OCI-M1 (cell line): Measurements from ENCODE around the gene TNIK.
"Not testable (repeated sequence)": the region's sequence is repeated elsewhere in the genome, so short reads cannot be mapped to it uniquely, and the experiment has no call there.

Source experiments
- DNase-seq: peaks from one replicate; lab custom pipeline; 2025; lab: John Stamatoyannopoulos, UW

The TNIK gene

GRCh38 chr3:171255236-171255806 is 204.9 kb downstream of the TNIK start:
- DNase-seq = no peak

GRCh38 chr3:171254315-171254714 is 205.9 kb downstream of the TNIK start:
- no peak for DNase-seq

GRCh38 chr3:171251835-171252234 is 208.4 kb downstream of the TNIK start:
- no peak for DNase-seq

GRCh38 chr3:171250444-171250843 is 209.8 kb downstream of the TNIK start:
- DNase-seq = no peak

GRCh38 chr3:171249245-171249644 is 211.0 kb downstream of the TNIK start:
- no peak for DNase-seq

- DNase-seq = no peak
These were observed 211.6 kb downstream of the TNIK start for GRCh38 chr3:171248426-171249111.

GRCh38 chr3:171245796-171246765 is 214.1 kb downstream of the TNIK start:
- no peak for DNase-seq

- DNase-seq = no peak
These were observed 217.3 kb downstream of the TNIK start for GRCh38 chr3:171242951-171243350.

- DNase-seq = no peak
These were observed 218.0 kb downstream of the TNIK start for GRCh38 chr3:171242170-171242569.

- not testable (repeated sequence) for DNase-seq
These were observed 218.6 kb downstream of the TNIK start for GRCh38 chr3:171241655-171242054.

- no peak for DNase-seq
These were observed 219.7 kb downstream of the TNIK start for GRCh38 chr3:171240504-171240835.

- peak; percentile 57 for DNase-seq
These were observed 220.3 kb downstream of the TNIK start for GRCh38 chr3:171239757-171240503.

- no peak for DNase-seq
These were observed 223.2 kb downstream of the TNIK start for GRCh38 chr3:171237009-171237385.

- DNase-seq = no peak
These were observed 223.8 kb downstream of the TNIK start for GRCh38 chr3:171236265-171237008.

- DNase-seq = no peak
These were observed 225.8 kb downstream of the TNIK start for GRCh38 chr3:171234298-171235010.

GRCh38 chr3:171231361-171231760 is 228.8 kb downstream of the TNIK start:
- DNase-seq = no peak

GRCh38 chr3:171230865-171231264 is 229.3 kb downstream of the TNIK start:
- no peak for DNase-seq

GRCh38 chr3:171229173-171229572 is 231.0 kb downstream of the TNIK start:
- no peak for DNase-seq

- DNase-seq = no peak
These were observed 232.0 kb downstream of the TNIK start for GRCh38 chr3:171228240-171228639.

- no peak for DNase-seq
These were observed 232.4 kb downstream of the TNIK start for GRCh38 chr3:171227828-171228227.

- no peak for DNase-seq
These were observed 232.8 kb downstream of the TNIK start for GRCh38 chr3:171227359-171227758.
